C4-2B (cell line): ENCODE measurements around the gene ZNF205.

ENCODE experiments used
- H3K27ac ChIP-seq: fragments of 450-650 bp; 2 replicates; pipeline ENCODE4 v1.5.1; 2017
- ZFX ChIP-seq: fragments of 450-650 bp; IDR thresholded peaks from 2 replicates; pipeline ENCODE4 v1.6.1; 2017
- TF ChIP-seq, protein P1 (sequence below): fragments of 450-650 bp; conservative IDR thresholded peaks from 2 replicates; pipeline ENCODE4 v1.5.1; 2017; ENCODE audit warnings: mild to moderate bottlenecking

ZNF205 gene

GRCh38 chr16:3145151-3145550 lies 32.8 kb downstream of the ZNF205 start:
- no peak for TF ChIP-seq ZFX
- TF ChIP-seq, protein P1, sequence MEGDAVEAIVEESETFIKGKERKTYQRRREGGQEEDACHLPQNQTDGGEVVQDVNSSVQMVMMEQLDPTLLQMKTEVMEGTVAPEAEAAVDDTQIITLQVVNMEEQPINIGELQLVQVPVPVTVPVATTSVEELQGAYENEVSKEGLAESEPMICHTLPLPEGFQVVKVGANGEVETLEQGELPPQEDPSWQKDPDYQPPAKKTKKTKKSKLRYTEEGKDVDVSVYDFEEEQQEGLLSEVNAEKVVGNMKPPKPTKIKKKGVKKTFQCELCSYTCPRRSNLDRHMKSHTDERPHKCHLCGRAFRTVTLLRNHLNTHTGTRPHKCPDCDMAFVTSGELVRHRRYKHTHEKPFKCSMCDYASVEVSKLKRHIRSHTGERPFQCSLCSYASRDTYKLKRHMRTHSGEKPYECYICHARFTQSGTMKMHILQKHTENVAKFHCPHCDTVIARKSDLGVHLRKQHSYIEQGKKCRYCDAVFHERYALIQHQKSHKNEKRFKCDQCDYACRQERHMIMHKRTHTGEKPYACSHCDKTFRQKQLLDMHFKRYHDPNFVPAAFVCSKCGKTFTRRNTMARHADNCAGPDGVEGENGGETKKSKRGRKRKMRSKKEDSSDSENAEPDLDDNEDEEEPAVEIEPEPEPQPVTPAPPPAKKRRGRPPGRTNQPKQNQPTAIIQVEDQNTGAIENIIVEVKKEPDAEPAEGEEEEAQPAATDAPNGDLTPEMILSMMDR, result no peak
- no peak overlapping the region for H3K27ac ChIP-seq

DNA sequence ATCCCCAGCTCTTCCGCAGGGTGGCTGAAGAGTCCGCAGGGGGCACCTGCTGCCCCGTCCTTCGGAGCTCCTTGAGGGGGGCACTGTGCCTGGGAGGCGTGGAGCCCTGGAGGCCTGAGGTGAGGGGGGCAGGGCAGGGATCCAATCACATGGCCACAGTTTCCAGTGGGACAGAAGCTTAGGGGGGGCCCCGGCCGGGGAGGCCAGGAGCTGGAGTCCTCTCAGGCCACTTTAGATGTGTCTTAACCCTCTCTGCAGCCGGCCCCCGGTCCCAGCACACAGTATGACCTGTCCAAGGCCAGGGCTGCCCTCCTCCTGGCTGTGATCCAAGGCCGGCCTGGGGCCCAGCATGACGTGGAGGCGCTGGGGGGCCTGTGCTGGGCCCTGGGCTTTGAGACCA lies 33.3 kb downstream of the ZNF205 start:
- no peak for TF ChIP-seq ZFX
- TF ChIP-seq, protein P1, result no peak
- no peak overlapping the region for H3K27ac ChIP-seq

DNA sequence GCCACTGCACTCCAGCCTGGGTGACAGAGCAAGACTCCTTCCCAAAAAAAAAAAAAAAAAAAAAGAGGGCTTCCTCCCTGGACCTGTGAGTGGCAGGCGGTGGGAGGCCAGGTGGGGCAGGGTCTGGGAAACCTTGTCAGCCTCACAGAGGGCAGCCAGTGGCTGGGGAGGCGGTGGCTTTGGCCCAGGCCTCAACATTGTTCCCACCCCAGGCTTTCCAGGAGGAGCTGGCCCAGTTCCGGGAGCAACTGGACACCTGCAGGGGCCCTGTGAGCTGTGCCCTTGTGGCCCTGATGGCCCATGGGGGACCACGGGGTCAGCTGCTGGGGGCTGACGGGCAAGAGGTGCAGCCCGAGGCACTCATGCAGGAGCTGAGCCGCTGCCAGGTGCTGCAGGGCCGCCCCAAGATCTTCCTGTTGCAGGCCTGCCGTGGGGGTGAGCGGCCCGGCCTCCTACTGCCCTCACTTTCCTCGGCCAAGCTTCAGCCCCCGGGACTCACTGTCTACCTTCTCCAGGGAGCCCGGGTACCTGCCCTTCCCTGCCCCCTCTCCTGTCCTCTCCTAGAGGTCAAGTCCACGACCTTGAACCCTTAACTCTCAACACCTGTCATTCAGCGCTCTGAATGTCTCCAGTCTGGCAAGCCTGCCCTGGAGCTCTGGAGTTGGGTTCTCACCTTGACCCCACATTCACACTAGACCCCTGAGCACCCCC lies 34.8 kb downstream of the ZNF205 start:
- TF ChIP-seq, protein P1, result no peak
- no peak for TF ChIP-seq ZFX
- H3K27ac ChIP-seq, result no peak overlapping the region

DNA sequence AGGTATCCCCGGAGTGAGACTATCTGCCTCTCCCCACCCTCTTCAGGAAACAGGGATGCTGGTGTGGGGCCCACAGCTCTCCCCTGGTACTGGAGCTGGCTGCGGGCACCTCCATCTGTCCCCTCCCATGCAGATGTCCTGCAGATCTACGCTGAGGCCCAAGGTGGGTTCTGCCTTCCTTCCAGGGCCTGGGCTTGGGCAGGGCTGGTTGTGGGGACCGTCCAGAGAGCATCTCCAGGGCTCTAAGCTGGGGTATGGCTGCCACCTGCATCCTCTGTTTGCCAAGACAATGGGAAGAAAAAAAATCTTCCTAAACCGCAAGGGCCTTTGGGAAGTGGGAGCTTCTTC lies 35.3 kb downstream of the ZNF205 start:
- TF ChIP-seq, protein P1, result no peak
- TF ChIP-seq ZFX, result no peak
- no peak overlapping the region for H3K27ac ChIP-seq

DNA sequence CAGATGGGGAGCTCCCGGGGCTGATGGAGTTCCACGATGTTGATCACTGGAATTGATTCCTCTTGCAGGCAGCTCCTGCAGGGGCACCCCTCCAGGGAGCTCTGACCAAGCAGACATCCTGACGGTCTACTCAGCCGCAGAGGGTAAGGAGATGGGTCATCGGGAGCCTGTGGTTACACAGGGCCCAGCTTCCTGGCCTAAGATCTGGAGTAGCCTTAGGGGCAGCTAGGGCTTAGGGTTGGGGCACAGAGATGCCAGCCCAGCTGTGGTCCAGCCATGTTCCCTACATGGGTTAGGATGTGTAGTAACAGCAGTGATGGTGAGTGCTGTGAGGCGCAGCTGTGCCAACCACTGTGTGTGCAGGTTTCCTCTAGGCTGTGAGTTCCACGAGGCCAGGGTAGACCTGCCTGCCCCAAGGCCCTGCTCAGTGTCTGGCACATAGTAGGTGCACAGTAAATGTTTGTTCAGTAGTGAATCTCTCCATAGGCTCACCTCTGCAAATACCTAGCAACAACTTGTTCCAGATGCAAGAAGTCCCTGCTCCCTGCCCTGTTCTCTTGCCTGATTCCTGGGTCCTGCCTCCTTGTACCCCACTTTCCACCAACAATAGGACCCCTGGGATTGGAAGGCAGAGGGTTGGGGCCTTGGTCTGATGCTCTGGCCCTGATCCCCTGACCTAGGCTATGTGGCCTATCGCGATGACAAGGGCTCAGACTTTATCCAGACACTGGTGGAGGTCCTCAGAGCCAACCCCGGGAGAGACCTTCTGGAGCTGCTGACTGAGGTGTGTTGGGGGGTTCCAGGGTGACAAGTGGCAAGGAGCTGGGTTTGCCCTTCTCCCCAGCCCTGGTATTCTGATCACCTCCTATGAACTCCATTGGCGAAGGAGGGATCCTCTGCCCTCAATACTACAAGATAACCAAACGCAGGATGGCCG lies 36.1 kb downstream of the ZNF205 start:
- H3K27ac ChIP-seq, result no peak overlapping the region; the same call in 1 of the 2 replicates
- TF ChIP-seq, protein P1, result no peak
- TF ChIP-seq ZFX, result no peak

- TF ChIP-seq ZFX, result no peak
- TF ChIP-seq, protein P1, result no peak
- H3K27ac ChIP-seq, result peak overlapping the region; percentile 78; the same call in 1 of the 2 replicates
Measured at GRCh38 chr16:3149193-3149530, 36.8 kb downstream of the ZNF205 start.
